Activated CD4-positive, CD25-positive, alpha-beta regulatory T cell (primary cell): Measurements from ENCODE around the gene TPP2.
A peak's percentile ranks its signal among the peaks of the same experiment; 100 is the strongest.

Experiments
- DNase-seq, 4 experiments: peaks; one replicate each; lab custom pipeline; 2025; lab: John Stamatoyannopoulos, UW

Gene TPP2

DNA sequence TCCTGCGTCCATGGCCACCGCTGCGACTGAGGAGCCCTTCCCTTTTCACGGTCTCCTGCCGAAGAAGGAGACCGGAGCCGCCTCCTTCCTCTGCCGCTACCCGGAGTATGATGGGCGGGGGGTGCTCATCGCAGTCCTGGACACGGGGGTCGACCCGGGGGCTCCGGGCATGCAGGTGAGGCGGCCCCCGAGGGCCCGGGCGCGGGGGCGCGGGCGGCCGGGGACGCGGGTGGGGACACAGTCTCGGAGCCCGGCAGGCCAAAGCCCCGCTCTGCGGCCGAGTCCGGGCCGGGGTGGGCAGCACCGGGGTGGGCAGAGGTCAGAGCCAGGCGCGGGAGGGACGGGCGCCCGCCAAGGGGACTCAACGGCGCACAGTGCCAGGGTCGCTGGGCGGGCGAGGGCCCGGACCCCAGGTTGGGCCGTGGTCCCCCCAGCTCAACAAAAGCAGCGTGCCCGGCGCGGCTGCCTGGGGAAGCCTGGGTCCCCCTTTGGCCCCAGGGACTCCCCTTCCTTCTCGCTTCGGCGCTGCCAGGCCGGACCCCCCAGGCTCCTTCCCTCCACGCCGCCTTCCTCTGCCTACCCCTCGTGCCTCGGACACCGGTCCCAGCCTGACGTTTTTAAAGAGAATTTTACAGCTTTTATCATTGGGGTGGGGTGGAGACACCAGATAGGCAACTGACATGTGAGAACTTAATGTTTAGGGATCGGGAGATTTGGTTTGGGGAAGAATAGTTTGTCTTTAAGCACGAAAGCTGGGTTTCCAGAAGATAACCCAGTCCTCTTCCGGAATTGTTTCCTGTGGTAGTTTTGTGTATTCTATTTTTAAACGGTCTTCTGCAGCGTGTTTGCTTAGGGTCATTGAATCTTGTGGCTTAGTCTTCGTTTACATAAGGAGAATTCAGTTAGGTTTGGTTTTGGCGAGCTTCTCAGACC lies 509 bp downstream of the TPP2 start:
- DNase-seq = peak in 3 of 4 experiments; percentile 1 to 24 (median 5)

GRCh38 chr13:102598061-102598460 lies 1.3 kb downstream of the TPP2 start:
- no peak for DNase-seq

DNA sequence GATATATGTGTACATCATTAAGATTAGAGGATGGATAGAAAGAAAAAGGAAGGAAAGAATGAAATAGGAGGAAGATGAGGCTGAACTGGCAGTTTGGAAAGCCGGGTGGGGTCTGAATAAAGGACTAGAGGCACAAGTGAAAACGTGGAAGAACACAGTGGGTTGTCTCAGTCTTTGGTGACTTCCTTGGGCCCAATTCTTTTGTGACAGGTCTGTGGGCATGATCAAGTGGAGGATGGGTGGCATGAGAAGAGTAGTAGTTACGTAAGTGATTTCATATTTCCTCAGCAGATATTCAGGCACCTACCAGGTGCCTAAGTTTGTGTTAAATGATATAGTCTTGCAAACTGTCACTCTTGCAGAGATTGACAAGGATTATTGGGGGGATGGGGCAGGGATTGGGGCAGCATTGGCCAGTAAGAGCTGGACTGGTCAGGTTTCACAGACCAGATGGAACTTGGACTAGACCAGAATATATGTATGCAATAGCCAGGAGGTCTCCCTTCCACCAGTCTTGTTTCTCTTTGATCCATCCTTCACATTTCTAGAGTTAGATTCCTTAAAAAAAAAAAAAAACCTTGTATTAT lies 2.7 kb downstream of the TPP2 start:
- DNase-seq = no peak

GRCh38 chr13:102606537-102607309 lies 9.9 kb downstream of the TPP2 start:
- no peak for DNase-seq

DNA sequence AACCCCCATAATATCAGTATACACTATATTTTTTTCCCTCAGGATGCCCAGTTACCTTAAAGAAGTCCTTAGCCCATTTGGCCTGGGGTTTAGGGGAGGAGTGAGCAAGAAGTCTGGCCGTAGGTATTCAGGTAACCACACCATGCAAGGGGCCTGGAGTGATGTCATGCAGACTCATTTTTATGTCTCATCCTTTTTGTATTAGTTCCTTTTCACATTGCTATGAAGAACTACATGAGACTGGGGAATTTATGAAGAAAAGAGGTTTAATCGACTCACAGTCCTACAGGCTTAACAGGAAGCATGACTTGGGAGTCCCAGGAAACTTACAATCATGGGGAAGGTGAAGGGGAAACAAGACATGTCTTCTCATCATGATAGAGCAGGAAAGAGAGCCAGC lies 12.2 kb downstream of the TPP2 start:
- DNase-seq = no peak

- DNase-seq = no peak
Observed at GRCh38 chr13:102609696-102610095, 12.9 kb downstream of the TPP2 start.

- DNase-seq = no peak
Observed at GRCh38 chr13:102610296-102610895, 13.6 kb downstream of the TPP2 start.

DNA sequence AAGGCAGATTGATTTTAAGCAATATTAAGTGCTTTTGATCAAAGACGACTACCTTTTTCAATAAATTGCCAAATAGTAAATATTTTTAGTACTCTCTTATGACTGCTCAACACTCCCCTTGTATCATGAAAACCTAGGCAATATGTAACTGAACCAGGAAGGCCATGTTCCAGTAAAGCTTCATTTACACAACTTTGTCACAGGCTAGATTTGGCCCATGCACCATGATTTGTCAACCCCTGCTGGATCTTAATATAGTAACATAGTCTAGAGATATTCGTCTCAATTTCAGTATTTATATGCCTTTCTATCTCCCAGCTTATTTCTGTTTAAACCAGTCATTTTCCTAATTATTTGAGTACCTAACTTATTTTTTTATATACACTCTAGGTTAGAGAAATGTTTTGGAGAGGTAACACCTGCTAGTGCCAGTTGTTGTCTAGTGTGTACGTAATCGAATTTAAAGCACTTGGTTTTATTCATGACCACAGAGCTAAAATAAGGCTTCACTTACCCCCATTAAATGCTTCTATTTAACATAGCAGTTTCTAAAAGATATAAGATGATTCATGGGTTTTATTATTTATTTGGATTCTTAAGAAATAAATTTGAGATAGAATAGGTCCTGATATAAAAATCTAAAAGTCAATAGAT lies 21.0 kb downstream of the TPP2 start:
- no peak for DNase-seq

DNA sequence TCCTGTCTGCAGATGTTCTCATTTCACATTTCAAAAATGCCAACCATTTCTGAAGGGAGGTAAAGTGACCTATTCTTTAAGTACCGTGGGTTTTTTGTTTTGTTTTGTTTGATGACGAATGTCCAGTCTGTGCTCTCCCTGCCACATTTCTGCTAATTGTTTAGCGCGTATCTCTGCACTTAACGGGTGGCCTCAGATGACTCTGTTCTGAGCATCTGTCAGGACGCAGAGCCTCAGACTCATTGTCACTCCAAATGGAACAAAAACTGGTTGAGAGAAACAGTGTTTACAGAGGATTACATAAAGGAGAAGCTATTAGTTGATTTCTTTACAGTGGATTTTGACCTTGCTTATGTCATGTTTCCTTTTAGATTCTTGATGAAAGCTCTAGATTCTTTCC lies 23.7 kb downstream of the TPP2 start:
- DNase-seq = no peak

- no peak for DNase-seq
Observed at GRCh38 chr13:102626928-102627327, 30.1 kb downstream of the TPP2 start.

DNA sequence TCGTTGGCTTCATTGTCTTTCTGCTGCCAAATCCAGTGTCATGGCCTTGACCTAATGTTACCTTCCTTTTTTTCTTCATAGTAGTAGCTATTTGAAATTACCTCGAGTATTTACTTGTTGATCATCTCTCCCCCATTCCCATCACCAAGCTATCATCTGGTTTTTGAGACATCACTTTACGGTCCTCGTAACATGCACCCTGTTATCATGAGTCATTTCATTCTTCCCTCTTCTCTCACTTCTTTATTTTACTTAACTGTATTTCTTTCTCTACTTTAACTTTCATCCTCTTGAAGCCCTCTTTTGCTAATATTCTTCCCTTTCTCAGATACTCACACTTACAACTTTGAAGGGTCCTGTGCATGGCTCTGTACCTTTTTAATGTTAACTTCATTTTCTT lies 31.8 kb downstream of the TPP2 start:
- no peak for DNase-seq

DNA sequence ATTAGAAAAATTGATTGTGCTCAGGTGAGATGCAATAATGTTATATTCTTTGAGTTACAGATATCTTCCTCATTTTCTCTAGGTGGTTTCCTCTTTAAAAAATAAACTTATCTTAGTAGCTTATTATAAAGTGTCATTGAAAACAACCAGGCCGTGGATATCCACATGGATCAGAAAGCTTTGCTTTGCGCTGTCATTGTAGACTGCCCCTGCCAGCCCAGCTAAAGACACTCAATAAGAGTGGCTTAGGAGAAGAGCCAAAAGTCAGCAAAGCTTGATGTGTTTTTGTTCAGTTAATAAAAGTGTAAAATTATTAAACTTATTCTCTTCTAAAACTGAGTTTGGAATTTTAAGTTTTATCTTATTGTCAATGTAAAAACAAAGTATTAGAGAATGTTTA lies 34.4 kb downstream of the TPP2 start:
- DNase-seq = no peak

GRCh38 chr13:102638741-102639140 lies 42.0 kb downstream of the TPP2 start:
- DNase-seq = no peak

- no peak for DNase-seq
Observed at GRCh38 chr13:102642029-102642428, 45.2 kb downstream of the TPP2 start.

GRCh38 chr13:102642475-102642874 lies 45.7 kb downstream of the TPP2 start:
- DNase-seq = no peak

DNA sequence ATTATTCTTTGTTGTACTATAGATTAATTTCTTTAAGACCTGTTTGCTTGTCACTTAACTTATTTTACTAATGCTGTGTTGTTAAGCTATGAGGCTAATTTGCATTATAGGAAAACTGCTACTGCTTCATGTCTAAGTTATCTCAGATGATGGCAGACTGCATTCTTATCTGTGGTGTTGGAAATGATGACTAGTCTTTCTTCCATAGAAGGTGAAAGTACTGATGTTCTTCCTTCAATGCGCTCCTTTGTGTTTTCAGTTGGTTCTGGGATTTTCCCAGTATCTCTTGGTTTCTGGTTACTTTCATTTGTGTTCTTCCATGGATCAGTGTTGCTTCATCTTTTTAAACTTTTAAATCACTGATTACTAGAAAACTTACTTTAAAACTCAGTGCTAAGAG lies 46.9 kb downstream of the TPP2 start:
- no peak for DNase-seq

DNA sequence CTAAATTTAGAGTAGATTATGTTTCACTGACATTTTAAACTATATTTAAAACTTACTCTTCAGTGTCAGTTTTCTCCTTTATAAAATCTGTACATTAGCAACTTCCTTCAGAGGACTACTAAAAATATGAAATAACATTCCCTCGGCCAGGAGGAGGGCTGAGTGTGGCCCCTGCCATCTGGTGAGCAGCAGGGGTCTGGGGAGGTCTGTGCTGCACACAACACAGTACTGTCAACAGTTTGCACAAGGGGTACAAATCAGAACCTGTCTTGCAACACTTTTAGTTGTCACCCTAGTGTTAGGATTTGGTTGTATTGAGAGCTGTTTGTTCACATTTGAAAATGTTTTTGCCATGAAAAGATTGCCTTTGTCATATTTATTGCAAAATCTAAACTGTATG lies 48.9 kb downstream of the TPP2 start:
- DNase-seq = no peak

DNA sequence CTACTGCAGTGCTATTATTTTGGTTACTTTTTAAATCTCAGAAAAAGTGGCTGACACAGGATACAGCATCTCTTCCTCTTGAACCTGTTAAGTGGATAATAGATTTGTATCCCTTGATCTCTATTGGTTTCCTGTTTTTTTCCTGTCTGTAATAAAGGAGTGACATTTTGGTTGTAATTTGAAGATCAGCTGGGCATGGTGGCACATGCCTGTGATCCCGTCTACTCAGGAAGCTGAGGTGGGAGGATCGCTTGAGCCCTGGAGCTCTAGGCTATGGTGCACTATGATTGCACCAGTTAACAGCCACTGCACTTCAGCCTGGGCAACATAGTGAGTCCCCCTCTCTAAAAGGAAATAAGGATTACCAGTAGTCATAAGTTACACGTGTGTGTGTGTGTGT lies 51.3 kb downstream of the TPP2 start:
- no peak for DNase-seq

- no peak for DNase-seq
Observed at GRCh38 chr13:102650444-102650843, 53.7 kb downstream of the TPP2 start.

GRCh38 chr13:102651392-102651791 lies 54.6 kb downstream of the TPP2 start:
- no peak for DNase-seq

DNA sequence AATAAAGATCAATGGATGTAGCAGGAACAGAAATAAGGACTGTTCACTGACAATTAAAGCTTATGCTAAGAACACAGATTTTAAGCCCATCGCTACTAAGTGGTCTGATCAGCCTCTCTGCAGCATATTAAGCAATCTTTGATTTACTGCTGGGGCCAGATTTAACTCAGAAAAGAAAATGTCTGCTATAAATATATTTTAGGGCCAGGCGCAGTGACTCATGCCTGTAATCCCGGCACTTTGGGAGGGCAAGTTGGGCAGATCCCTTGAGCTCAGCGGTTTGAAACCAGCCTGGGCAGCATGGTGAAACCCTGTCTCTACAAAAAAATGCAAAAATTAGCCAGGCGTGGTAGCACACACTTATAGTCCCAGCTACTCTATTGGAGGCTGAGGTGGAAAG lies 55.1 kb downstream of the TPP2 start:
- DNase-seq = no peak

DNA sequence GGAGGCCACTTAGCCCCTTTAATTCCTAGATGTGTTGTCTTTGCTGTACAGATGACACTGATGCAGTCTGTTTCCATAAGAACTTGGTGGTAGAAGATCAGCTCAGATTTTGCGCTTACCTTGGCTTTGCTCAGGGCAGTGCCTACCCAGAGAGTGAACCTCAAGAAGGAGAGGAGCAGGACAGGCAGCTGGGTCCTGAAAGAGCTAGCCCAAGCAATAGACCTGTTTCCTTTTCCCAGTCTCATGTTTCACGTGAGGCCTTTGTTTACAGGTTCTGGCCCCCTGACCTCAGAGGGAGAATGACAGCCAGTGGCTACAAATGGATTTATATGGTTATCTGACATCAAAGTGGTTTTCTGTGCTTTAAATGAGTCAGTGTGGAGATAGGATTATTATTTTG lies 58.0 kb downstream of the TPP2 start:
- DNase-seq = no peak
